HK-2 (cell line): ENCODE measurements around the gene NCAPD2.

ENCODE experiments used
- DNase-seq: peaks from one replicate; pipeline ENCODE4 v3.0.0-alpha.2; 2018; ENCODE audit not compliant: unreplicated experiment

Gene NCAPD2

DNA sequence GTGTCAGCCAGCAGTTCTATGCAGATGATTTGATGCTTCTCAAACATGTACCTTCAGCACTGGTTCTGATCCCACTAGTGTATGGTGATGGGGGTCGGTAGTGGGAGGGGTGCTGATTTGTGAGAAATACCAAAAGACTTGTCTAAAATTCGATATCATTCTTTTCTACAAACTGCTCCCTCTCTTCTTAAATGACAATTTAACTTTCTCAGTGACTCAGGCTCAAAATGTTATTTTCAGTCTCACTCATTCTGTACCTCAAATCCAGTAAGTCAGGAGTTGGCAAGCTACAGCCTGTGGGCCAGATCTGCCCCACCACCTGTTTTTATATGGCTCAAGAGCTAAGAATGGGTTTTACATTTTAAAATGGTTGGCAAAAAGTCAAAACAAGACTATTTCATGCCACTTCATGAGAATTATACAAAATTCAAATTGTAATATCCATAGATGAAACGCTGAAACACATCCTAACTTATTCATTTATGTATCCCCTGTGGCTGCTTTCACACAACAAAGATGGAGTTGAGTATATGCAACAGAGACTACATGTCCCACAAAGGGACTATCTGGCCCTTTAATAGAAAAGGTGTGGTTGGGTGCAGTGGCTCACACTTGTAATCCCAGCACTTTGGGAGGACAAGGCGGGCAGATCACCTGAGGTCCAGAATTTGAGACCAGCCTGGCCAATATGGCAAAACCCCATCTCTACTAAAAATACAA, 80.8 kb downstream of the NCAPD2 start:
- no peak for DNase-seq

DNA sequence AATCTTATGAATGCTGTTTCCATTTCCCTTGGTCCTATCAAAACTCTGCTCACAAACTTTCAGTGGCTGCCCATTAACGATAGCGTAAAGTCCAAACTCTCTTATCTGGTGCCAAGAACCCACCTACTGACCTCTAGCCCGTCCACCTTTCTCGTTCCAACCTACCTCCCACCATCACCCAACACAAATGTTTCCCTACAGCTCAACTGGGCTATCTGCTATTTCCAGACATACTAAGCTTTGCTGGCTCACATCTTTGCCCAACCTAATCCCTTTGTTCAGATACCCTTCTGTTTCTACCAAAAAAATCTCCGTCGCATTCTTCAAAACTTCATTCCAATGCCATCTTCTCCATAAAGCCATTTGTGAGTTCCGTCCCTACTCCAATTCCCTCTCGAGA, 81.7 kb downstream of the NCAPD2 start:
- DNase-seq = no peak
